Activated CD4-positive, alpha-beta T cell treated with anti-CD3 and anti-CD28 coated beads for 48 hours (primary cell): Measurements from ENCODE around the gene UTS2R.
A peak's percentile ranks its signal among the peaks of the same experiment; 100 is the strongest.
"Not testable (repeated sequence)": the region's sequence is repeated elsewhere in the genome, so short reads cannot be mapped to it uniquely, and the experiment has no call there.

ENCODE experiments used
- DNase-seq: peaks from one replicate; pipeline ENCODE4 v3.0.0-alpha.2; 2020

UTS2R gene

GRCh38 chr17:82355770-82356427 lies 15.7 kb upstream of the UTS2R start:
- DNase-seq = no peak

GRCh38 chr17:82356845-82357355 lies 14.7 kb upstream of the UTS2R start:
- no peak for DNase-seq

- DNase-seq = no peak
These were observed 14.2 kb upstream of the UTS2R start for GRCh38 chr17:82357394-82357793.

GRCh38 chr17:82358465-82359350 lies 12.9 kb upstream of the UTS2R start, which contains the start of gene TEX19:
Gene TEX19 (plus strand): TSS chr17:82359247. CDS start chr17:82362151, 2,904 bp downstream.
- no peak for DNase-seq

GRCh38 chr17:82359451-82360074 lies 12.0 kb upstream of the UTS2R start:
- not testable (repeated sequence) for DNase-seq

- DNase-seq = no peak
These were observed 9.5 kb upstream of the UTS2R start for GRCh38 chr17:82361885-82362633.

- no peak for DNase-seq
These were observed 5.8 kb upstream of the UTS2R start for GRCh38 chr17:82365606-82366295.

GRCh38 chr17:82366749-82367148 lies 4.8 kb upstream of the UTS2R start:
- no peak for DNase-seq

GRCh38 chr17:82367724-82368524 lies 3.6 kb upstream of the UTS2R start:
- no peak for DNase-seq

GRCh38 chr17:82369211-82369610 lies 2.4 kb upstream of the UTS2R start:
- no peak for DNase-seq

GRCh38 chr17:82370471-82371332 lies 863 bp upstream of the UTS2R start:
- peak; percentile 48 for DNase-seq

- no peak for DNase-seq
These were observed 895 bp downstream of the UTS2R start for GRCh38 chr17:82372249-82373071.

- DNase-seq = not testable (repeated sequence)
These were observed 1.5 kb downstream of the UTS2R start for GRCh38 chr17:82373072-82373452.

GRCh38 chr17:82373731-82374625 lies 2.4 kb downstream of the UTS2R start:
- DNase-seq = no peak

GRCh38 chr17:82374626-82375331 lies 3.2 kb downstream of the UTS2R start:
- DNase-seq = no peak

GRCh38 chr17:82375359-82376041 lies 3.9 kb downstream of the UTS2R start:
- no peak for DNase-seq
